ENCODE data around the gene AURKA.

AURKA gene

DNA sequence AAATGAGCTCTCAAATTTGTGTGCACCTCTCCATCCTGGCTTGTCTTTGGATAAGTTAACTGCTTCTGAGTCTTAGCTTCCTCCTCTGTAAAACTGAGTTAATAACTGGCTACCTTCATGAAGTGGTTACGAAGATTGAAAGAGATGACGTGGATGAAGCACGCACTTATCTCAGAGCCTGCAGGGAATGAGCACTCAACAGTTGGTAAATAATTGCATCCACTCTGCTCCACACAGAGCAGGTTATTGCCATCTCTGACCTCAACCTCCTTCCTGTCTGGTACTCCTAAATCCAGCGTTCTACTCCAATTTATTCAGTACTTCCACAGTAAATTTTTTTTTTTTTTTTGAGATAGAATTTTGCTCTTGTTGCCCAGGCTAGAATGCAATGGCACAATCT lies 6.9 kb downstream of the AURKA start:
- TF ChIP-seq CTCF (IDR thresholded peaks at IDR 0.05; ENCODE audit: control insufficient read depth, insufficient read depth, low read depth, low read length, missing control alignments): no peak
- DNase-seq (ENCODE audit: low read depth): no peak
- no peak overlapping the region for H3K4me3 ChIP-seq (ENCODE audit: control insufficient read depth, low read depth, low read length)

DNA sequence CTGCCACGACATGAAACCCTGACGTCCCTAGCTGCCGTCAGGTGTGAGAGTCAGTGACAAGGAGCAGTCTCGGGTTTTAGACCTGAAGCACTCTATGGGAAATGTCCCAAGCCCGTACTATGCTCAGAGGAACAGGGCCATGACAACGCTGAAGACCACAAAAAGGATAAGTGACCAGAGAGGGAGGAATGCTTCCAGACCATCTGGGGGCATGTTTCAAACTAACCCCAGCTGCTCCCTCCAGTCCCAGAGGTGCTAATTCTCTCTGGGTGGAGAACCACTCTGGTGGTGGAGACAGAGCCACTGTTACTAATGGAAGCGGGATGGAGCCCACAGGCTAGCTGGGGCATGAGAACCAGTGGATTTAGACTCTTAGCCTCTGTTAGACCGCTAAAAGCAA lies 8.7 kb downstream of the AURKA start:
- DNase-seq (ENCODE audit: low read depth): no peak
- TF ChIP-seq CTCF (IDR thresholded peaks at IDR 0.05; ENCODE audit: control insufficient read depth, insufficient read depth, low read depth, low read length, missing control alignments): no peak

DNA sequence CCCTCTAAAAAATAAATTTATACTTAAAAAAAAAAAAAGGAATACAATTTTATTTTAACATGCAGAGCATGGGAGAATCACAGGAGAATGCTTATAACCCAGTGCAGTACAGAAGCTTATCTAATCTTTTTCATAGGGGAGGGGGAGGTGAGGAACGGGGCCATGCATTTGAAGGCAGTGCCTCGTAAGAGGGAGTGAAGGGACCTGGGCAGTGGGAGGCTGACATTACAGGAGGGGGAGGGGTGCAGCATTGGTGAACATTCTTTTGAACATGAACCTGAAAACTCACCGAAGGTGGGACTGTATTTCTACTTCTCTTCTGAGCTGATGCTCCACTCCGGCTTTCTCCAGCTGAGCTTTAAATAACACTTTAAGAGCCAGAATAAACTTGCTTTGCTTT lies 9.3 kb downstream of the AURKA start:
- no peak for DNase-seq (ENCODE audit: low read depth)
- no peak for TF ChIP-seq CTCF (IDR thresholded peaks at IDR 0.05; ENCODE audit: control insufficient read depth, insufficient read depth, low read depth, low read length, missing control alignments)

More for the DNA sequence above, 8.7 kb downstream of the AURKA start:
- H3K4me3 ChIP-seq (ENCODE audit: control insufficient read depth, low read depth, low read length): no peak overlapping the region

DNA sequence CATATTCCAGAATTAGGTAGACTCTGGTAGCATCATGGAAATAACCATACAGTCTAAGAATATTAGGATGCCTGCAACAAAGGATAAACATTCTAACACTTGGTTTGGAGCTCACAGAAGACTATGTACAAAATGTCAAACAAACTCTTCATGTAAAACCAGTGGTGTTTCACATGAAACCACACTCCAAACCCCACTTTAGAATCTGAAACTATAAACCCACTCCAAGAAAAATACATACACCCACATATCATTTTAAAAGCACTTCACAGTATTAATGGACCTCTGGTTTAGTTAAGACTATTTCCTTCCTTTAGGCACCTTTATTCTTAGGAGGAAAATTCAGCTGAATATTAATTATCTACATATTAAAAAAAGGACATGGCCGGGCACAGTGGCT lies 10.5 kb downstream of the AURKA start:
- no peak overlapping the region for H3K4me3 ChIP-seq (ENCODE audit: control insufficient read depth, low read depth, low read length)
- no peak for TF ChIP-seq CTCF (IDR thresholded peaks at IDR 0.05; ENCODE audit: control insufficient read depth, insufficient read depth, low read depth, low read length, missing control alignments)
- no peak for DNase-seq (ENCODE audit: low read depth)

More for the DNA sequence above, 9.3 kb downstream of the AURKA start:
- H3K4me3 ChIP-seq (ENCODE audit: control insufficient read depth, low read depth, low read length): no peak overlapping the region

GRCh38 chr20:56380375-56380774 lies 11.6 kb downstream of the AURKA start:
- H3K4me3 ChIP-seq (ENCODE audit: control insufficient read depth, low read depth, low read length): no peak overlapping the region
- no peak for DNase-seq (ENCODE audit: low read depth)
- no peak for TF ChIP-seq CTCF (IDR thresholded peaks at IDR 0.05; ENCODE audit: control insufficient read depth, insufficient read depth, low read depth, low read length, missing control alignments)

DNA sequence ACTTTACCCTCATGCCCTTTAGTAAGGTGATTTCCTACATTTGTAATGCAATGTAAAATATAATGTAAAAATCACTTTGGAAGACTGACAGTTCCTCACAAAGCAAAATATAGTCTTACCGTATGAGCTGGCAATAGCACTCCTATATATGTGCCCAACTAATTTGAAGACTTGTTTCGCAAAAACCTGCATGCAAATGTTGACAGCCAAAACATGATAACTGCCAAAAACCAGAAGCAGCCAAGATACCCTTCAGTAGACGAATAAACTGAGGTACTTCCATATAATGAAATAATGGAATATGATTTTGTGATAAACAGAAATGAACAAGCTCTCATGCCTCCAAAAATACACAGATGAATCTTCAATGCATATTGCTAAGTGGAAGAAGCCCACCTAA lies 13.6 kb downstream of the AURKA start:
- TF ChIP-seq CTCF (IDR thresholded peaks at IDR 0.05; ENCODE audit: control insufficient read depth, insufficient read depth, low read depth, low read length, missing control alignments): no peak
- H3K4me3 ChIP-seq (ENCODE audit: control insufficient read depth, low read depth, low read length): no peak overlapping the region
- no peak for DNase-seq (ENCODE audit: low read depth)

GRCh38 chr20:56376331-56376730 lies 15.7 kb downstream of the AURKA start:
- DNase-seq (ENCODE audit: low read depth): no peak
- H3K4me3 ChIP-seq (ENCODE audit: control insufficient read depth, low read depth, low read length): no peak overlapping the region
- no peak for TF ChIP-seq CTCF (IDR thresholded peaks at IDR 0.05; ENCODE audit: control insufficient read depth, insufficient read depth, low read depth, low read length, missing control alignments)

All from AG09309 (cell line).